ENCODE results near the gene ANKRD7.
"Not testable (repeated sequence)": the region's sequence is repeated elsewhere in the genome, so short reads cannot be mapped to it uniquely, and the experiment has no call there.

The ANKRD7 gene

DNA sequence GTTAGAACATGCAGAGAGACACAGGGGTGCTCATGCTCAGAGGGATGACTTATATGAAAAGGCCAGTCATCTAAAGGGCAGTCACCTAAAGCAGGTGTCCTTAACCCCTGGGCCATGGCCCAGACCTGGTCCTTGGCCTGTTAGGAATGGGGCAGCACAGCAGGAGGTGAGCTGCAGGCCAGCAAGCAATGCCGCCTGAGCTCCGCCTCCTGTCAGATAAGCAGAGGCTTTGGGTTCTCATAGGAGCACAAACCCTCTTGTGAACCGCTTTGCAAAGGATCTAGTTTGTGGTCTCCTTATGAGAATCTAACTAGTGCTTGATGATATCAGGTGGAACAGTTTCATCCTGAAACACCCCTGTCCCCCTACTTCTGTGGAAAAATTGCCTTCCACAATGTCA is 14.5 kb downstream of the ANKRD7 start:
- DNase-seq: no peak

DNA sequence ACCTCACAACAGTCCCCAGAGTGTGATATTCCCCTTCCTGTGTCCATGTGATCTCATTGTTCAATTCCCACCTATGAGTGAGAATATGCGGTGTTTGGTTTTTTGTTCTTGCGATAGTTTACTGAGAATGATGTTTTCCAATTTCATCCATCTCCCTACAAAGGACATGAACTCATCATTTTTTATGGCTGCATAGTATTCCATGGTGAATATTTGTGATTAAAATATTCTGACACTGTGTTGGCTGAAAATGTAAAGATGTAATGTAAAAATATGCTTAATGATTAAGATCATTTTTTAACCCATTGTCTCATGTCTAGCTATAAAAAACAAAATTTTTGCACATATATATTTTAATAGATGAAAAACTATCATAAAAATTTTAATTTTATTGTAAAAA is 15.8 kb downstream of the ANKRD7 start:
- DNase-seq: not testable (repeated sequence)

DNA sequence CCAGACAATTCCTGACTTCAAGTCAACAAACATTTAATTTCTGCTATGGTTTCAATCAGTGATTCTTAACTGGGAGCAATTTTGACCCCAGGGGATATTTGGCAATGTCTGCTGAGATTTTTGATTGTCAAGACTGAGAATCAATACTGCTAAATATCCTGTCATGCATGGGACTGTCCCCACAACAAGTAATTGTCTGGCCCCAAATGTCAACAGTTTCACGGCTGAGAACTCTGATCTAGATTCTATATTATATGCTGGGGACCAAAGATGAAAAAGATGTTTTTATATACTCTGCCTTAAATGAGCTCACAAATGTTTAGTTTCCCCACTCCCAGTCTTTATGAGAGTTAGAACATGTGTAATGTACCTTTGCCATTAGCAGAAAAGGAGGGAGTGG is 19.2 kb downstream of the ANKRD7 start:
- no peak for DNase-seq

DNA sequence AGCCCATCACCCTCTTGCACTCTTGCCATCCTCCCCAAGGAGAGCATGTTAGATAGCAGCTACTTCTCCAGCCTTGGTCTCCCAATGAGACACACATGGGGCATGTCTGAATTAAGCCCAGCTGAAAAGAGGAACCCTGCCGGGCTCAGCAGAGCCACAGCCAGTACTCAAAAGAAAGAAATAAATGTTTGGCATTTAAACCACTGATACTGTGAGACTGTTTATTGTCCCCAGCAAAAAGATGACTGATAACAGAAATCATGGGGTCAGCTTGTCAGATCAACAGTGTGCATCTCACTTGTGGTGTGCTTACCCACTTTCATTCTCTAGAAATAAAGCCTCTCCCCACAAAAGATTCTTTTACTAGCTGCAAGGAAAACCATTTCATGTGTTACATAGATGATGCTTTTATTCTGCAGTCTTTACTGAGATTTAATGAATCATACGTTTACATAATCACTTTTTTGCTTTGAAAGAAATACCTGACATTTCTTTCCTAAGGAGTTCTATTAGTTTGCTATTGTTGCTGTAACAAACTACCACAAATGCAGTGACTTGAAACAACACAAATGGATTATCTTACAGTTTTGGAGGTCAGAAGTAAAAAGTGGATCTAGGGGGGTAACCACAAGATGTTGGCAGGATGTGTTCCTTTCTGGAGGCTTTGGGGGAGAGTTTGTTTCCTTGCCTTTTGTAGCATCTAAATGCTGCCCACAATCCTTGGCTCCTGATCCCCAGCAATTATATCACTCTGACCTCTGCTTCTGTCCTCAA is 20.9 kb downstream of the ANKRD7 start:
- DNase-seq: no peak

DNA sequence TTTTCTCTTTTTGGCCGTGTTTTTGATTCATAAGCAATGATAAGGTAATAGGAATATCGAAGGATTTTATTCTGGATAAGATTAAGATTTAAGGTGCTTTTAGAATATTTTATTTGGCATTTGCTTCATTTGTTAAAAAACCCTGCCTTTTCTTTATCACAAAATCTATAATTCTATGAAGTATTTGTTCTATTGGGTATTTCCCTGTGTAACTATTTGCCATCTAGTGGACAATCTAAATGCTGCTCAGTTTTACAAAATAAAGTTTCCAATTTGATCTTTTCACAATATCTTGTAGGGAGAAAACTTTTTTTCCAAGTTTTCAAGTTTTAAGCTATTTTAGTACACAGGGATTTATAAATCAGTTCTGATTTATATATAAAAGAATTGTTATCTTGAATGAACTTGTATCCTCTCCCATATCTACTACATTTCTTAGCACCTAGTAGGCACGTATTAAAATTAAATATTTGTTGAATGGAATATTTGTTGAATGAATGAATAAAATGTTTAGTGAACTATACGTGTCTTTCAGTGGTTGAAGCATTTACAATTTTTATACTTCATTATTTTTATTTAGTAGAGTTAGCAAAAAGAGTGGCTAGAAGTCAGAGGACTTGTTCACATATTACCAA is 26.5 kb downstream of the ANKRD7 start:
- DNase-seq: no peak

DNA sequence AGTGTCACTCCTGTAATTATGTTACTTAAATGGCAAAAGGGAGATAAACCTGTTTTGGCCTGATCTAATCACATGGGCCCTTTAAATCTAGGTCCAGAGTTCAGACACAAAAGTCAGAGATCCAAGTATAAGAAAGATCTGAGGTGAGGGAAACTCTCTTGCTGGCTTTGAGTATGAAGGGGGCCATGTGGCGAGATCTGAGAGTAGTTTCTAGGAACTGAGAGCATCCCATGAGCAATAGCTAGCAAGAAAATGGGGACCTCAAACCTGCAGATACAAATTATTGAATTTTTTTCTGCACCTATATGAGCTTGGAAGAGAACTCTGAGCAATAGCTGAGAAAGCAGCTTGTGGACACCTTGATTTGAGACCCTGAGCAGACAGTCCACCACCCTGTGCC is 27.6 kb downstream of the ANKRD7 start:
- no peak for DNase-seq

DNA sequence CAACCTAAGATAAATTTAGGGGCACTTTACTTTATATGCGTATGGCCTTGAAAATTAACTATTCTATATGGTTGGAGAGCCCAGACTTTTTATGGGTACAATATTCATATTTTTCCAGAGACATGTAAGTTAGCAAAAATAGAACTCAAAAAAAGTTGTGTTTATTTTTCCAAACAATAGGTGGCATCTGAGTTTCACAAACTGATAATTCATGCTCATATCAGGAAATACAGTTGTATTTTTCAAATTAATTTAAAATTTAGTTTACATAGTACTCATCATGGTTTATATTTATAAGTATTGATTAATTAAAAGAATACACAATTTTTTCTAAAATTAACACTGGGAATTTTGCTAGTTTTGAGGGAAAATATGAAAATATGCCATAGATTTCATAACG is 34.6 kb downstream of the ANKRD7 start:
- DNase-seq: peak in 1 of 2 experiments; percentile 4

DNA sequence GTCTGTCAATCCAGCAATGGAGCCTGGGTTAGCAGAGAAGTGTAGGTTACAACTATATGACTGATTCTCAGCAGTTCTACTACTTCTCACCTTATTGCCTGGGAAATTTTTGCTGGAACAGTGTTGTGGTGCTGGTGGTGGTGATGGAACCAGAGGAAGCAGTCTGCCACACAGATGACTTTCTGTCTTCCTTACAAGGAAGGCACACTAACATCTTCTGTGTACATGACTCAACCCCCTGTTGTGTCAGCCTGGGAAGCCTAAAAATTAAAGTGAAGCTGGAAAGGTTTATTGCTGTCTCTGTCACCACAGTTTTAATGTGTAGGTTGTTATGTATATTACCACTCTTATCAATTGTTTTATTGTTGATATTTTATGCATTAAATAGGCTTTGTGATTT is 40.3 kb downstream of the ANKRD7 start:
- DNase-seq: no peak

DNA sequence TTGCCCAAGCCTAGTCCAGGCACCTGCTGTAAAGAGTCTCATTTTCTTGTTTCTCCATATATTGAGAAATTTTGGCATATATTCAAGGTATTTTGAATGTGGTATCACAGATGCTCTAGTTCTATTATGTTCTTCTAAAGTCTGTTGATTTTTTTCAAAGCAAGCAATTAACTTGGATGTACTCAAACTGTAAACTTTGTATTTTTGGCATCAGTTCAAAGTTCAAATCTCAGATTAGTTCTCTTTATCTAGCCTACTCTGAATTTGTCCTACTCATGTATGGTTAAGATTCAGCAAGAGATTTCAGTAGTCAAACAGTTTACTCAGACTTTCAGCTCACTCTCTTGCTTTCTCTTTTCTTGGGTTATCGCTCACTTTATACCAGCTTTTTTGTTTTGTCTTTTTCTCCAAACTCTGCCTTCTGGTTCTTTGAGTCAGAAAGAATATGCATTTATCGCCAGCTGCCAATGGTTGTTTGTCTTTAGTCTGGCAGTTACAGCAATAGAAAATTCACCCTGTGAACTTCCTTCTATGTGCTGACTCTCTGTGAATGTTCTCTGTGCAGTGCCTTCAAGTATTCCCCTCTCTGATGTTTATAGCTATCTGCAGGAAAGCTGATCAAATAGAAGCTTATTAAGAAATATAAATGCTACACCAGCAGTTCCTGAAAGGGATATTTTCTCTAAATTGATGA is 56.0 kb downstream of the ANKRD7 start:
- DNase-seq: no peak

DNA sequence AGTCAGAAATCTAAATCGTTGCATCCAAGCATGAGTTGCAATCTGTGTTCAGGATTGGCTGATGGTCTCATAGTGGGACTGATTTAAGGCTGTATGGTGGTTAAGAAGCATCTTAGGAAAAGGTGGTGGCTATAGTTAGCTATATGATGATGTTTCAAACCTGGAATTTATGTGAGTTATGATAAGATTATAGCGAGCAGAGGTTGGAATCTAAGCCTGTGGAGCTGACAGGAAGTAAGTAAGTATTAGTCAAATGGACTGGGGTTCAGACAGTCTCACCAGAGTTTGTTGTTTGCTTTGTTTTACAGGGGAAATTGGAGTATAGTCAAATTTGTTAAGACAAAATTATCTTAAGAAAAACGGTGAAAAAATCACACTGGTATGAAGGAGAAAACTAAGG is 56.7 kb downstream of the ANKRD7 start:
- no peak for DNase-seq

DNA sequence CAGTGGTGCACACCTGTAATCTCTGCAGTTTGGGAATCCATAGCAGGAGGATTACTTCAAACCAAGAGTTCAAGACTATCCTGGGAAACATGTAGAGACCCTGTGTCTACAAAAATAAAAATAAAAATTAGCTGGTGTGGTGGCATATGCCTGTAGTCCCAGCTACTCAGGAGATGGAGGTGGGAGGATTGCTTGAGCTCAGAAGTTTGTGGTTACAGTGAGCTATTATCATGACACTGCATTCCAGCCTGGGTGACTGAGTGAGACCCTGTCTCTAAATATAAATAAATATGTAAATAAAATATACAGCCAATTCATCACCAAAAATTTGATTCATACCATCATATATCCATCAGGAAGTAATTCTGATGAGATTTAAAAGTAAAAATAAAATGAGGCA is 60.9 kb downstream of the ANKRD7 start:
- DNase-seq: no peak

DNA sequence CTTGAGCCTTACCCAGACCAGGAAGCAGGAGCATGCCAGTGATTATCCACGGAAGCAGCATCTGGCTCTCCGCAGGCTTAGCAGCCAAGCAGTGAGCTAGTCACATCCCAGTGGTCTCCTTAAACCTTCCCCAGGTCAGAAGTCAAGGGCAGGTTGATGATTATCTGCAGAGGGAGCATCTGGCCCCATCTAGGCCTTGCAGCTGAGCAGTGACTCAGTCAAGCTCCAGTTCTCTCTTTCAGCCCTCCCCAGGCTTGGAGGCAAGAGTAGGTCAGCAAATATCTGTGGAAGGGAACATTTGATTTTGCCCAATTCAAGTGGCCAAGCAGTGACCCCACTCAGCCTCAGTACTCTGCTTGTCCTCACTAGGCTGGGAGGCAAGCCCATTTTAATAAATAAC is 61.6 kb downstream of the ANKRD7 start:
- no peak for DNase-seq

DNA sequence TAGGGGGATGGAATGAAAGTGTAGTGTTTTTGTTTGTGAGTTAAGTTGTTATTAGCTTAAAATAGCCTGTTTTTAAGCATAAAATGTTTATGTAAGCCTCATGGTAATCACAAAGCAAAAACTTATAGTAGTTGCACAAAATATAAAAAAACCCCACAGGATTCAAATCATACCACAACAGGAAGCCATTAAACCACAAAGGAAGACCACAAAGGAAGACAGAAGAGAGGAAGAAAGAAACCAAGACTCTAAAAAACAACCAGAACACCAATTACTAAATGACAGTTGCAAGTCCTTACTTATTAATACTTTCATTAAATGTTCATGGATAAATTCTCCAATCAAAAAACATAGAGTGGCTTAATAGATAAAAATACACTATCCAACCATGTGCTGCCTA is 63.6 kb downstream of the ANKRD7 start:
- DNase-seq: peak in 1 of 2 experiments; percentile 9

DNA sequence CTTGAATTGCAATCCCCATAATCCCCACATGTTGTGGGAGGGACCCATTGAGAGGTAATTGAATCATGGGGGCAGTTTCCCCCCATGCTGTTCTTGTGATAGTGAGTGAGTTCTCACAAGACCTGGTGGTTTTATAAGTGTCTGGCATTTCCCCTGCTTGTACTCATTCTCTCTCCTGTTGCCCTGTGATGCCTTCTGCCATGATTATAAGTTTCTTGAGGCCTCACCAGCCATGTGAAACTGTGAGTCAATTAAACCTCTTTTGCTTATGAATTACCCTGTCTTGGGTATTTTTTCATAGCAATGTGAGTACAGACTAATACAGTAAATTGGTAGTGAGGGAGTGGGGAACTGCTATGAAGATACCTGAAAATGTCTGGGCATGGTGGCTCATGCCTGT is 65.0 kb downstream of the ANKRD7 start:
- DNase-seq: no peak

Measured in SW 1271 (cell line).